ENCODE data around the gene EEPD1.

DNA sequence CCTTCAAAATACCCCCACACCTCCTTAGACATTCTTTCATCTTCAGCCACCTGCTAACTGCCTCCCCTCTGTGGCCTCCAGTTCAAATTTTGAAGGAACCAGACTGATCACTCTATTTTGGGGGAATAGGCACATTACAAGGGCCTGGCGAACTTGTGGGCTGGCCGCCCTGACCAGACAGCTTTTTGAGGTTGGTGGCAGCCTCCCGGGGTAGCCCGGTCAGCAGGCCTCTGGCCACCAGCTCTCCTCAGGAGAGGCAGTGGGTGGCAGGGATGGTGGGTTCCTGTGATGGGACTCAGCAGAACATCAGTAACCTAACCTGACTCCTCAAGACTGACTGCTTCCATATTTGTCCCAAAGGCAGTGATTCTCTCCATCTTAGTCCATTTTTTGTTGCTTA is 17.4 kb upstream of the EEPD1 start:
- TF ChIP-seq, protein P1, sequence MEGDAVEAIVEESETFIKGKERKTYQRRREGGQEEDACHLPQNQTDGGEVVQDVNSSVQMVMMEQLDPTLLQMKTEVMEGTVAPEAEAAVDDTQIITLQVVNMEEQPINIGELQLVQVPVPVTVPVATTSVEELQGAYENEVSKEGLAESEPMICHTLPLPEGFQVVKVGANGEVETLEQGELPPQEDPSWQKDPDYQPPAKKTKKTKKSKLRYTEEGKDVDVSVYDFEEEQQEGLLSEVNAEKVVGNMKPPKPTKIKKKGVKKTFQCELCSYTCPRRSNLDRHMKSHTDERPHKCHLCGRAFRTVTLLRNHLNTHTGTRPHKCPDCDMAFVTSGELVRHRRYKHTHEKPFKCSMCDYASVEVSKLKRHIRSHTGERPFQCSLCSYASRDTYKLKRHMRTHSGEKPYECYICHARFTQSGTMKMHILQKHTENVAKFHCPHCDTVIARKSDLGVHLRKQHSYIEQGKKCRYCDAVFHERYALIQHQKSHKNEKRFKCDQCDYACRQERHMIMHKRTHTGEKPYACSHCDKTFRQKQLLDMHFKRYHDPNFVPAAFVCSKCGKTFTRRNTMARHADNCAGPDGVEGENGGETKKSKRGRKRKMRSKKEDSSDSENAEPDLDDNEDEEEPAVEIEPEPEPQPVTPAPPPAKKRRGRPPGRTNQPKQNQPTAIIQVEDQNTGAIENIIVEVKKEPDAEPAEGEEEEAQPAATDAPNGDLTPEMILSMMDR (IDR thresholded peaks at IDR 0.05): no peak
- no peak for TF ChIP-seq POLR2A (IDR thresholded peaks at IDR 0.05)
- TF ChIP-seq POLR2AphosphoS5 (IDR thresholded peaks at IDR 0.05): no peak
